GM21526 (cell line): ENCODE data around the gene BRINP1.

Source experiments
- ATAC-seq: cut with Tn5 transposase; IDR thresholded peaks from one replicate; pipeline ENCODE4 v1.9.1; 2021; ENCODE audit warnings: moderate library complexity; ENCODE audit not compliant: unreplicated experiment, low FRiP score

Gene BRINP1

DNA sequence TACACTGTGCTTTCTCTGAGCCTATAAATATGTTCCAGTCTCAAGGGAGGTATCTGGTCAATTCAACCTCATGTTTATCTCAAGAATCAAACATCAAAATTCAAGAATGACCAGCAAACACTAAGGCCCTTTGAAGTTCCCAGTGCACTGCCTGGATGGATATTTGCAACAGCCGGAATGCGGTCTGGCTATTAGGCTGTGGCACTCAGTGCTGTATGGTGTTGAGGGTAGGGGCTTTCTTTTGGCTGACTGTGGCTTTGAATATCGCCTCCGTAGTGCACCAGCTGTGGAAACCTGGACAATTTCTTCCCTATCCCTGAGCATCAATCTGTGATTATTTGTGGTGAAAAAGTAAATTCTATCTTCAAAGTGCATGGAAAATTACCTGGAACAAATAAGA is 220.4 kb downstream of the BRINP1 start:
- no peak for ATAC-seq

DNA sequence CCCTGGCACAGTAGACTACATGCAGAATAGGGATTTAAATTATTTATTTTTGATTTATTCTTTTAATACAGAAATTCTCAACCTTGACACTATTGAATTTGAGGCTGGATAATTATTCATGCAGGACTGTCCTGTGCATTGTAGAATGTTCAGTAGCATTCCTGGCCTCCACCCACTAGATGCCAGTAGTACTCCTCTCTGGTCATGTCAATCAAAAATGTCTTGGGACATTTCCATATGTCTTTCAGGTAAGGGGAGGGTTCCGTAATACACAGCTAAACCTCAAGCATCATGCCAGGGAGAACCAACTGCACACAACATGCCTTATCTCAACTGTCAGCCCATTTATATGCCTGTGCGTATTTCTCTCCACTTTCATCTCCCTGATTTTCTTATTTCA is 231.8 kb downstream of the BRINP1 start:
- no peak for ATAC-seq

- ATAC-seq = no peak
These were observed 243.2 kb downstream of the BRINP1 start for GRCh38 chr9:119126040-119126439.

DNA sequence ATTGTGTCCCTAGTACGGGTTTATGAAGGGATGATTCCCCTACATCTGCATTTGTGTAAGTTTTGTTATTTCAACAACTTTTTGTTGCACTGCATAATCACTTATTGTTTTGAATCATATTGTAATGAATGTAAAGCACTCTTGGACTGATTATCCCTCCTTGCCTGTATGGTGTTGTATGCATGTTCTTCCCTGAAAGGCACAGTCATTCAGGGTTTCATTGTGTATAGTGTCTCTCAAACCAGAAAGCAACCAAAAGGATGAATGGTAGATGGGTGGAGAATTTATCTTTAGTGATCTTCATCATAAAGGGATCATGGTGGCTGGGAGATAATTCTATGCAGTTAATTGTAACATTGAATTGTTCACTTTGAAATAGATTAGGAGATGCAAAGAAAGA is 247.3 kb downstream of the BRINP1 start:
- no peak for ATAC-seq

GRCh38 chr9:119117409-119117808 is 251.8 kb downstream of the BRINP1 start:
- no peak for ATAC-seq
